GM19023 (cell line): ENCODE results near the gene PRPS1.
"Not testable (repeated sequence)": the region's sequence is repeated elsewhere in the genome, so short reads cannot be mapped to it uniquely, and the experiment has no call there.

Source experiments
- ATAC-seq: cut with Tn5 transposase; IDR thresholded peaks from one replicate; pipeline ENCODE4 v1.9.1; 2021; ENCODE audit warnings: mild to moderate bottlenecking, moderate library complexity; ENCODE audit not compliant: unreplicated experiment

PRPS1 gene

DNA sequence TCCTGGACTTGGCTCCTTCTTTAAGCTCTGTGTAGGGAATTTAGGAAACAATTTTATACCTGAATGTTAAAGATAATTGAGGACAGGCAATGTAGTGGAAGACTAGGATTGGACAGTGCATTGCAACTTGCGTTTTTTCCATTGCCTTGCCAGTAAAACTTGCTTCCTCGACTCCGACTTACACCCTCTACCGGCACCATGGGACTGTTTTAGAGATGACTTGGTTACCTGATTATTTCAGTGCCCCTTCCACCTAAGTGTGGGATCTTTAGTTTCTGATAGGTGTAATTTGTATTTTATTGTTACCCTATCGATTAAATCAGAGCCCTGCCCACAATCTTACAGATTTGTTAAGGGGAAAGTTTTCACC, 1.2 kb downstream of the PRPS1 start:
- ATAC-seq: no peak

DNA sequence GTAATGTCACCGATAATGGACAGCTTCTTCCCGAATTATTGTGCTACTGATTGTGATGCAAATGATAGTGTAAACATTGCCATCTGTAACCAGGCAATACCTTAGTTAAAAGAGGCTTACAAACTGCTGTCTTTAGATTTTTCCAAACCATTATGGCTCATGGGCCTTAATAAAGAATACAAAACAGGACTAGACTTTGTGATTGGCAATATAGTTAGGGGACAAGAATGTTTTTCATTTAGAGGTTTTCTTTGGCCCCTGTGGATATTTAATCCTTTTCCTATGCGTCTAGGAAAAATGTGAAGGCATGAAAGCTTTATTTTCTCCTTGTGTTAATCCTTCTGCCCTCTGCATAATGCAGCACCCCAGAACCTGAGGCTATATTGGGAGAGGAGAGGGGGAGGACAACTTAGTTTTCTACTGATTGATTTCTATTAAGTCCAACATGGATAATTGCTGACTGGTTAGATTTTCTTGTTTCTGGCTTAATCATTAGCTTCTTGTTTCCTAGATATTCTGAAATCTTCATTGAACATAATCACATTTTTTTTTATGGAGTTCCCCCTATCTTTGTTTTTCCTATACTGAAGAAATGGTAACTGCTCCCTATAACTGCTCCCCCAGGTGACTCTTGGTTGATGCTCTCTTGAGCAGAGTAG, 1.9 kb downstream of the PRPS1 start:
- no peak for ATAC-seq

DNA sequence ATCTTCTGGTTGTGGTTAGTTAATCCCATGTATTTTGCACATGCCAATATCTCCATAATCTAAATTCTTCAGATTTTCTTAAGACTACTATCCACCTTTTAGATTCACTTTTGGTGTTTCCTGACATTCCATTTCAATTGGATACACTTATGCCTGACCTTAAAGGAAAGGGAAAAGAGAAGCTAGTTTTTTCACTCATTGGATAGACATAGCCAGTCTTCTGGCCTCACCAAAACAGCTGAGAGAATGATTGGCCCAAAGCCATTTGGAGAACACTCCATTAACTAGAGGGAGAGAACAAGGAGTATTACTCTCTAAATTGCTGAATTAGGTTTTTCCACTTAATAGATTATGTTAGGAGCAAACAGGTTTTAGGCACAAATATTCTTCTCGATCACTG, 4.0 kb downstream of the PRPS1 start:
- no peak for ATAC-seq

DNA sequence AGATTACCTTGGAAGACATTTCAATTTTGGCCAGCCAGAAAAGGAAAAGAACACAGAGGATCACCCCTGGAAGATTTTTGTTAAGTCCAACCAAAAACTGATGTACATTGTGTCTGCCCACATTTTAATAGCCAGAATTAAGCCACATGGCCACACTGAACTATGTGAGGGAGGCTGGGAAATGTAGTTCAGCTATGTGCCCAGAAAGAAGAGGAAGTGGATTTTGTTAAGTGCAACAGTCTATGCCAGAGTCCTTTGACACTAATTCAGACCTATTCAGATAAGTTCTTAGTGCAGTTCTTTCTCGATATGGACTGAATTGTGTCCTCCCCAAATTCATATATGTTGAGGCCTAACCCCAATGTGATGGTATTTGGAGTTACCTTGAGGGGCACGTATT, 18.4 kb downstream of the PRPS1 start:
- ATAC-seq: no peak

DNA sequence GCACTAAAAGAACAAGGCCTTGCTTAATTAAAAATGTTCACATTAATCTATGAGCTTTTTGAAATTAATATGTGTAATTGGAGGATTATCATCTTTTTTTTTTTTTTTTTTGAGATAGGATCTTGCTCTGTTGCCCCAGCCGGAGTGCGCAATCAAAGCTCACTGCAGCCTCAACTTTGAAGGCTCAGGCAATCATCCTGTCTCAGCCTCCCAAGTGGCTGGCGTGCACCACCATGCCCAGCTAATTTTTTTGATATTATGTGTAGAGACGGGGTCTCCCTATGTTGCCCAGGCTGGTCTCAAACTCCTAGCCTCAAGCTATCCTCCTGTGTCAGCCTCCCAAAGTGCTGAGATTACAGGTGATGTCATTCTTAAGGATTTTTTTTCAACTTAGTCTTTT, 20.0 kb downstream of the PRPS1 start:
- no peak for ATAC-seq

DNA sequence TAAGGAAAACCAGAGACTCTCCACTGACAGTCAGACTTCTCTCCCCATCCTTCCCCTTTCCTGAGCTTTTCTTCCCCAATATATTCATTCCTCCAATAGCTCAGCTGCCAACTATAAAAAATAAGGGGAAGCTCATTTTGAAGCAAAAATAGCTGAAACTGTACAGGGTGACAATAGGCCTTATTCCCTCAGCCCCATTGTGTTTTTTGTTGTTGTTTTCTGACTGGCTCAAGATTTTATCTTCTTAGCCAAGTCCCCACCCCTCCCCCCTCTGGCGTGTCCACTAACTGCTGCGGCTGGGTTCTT, 26.2 kb downstream of the PRPS1 start:
- ATAC-seq: no peak

DNA sequence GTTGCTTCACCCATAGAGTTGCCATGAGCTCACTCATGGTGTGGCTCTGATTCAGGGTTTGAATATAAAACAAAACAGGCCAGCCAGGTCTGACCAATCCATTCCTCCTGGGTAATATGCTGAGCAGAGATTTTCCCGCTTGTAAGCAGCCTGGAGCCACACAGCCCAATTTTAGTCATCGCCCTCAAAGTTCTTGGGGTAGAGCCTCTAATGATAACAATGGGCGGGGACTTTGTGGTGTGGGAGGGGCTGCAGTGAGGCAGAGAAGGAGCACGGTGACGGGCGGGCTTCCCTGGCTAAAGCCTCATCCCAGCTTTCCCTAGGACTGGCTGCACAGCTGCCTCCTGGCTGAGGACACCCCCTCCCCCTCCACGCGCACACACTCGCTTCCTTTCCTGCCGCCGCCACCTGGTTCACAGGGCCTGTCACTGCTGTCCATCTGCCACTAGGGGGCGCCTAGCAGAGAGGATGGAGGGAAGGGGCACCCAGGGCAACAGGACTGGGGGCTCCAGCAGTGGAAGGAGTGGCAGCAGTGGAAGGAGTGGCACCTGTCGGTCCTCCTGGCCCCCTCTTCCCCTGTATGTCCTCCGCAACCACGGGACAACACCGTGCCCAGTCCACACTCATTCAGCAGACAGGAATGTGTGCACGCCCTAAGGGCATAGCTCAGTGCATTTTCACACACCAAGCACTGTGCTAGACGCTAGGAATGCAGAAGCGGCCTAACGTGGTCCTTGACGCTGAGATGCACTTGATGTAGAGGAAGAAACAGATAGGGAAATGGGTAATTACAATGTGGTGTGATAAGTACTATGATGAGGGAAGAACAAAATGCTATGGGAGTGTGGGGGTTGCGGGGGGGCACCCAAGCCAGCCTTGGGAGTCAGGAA, 26.8 kb downstream of the PRPS1 start:
- peak; percentile 74 for ATAC-seq

DNA sequence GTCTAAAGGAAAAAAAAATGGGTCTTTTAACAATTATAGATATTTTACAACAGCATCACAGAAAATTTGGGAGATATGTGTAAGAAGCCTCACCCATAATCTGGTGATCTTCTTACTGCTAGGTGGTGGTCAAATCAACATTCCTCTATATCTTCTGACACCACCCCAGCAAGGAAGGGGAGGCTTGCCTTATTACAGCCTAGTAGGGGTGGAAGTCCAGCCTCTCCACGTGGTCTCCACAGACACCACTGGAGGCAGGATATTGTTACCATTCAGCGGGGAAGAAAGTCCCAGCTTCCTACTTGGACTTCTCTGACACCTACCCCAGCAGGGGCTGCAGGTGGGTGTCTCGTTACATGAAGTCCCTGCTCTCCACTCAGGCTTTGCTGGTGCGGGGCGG, 28.7 kb downstream of the PRPS1 start:
- no peak for ATAC-seq

DNA sequence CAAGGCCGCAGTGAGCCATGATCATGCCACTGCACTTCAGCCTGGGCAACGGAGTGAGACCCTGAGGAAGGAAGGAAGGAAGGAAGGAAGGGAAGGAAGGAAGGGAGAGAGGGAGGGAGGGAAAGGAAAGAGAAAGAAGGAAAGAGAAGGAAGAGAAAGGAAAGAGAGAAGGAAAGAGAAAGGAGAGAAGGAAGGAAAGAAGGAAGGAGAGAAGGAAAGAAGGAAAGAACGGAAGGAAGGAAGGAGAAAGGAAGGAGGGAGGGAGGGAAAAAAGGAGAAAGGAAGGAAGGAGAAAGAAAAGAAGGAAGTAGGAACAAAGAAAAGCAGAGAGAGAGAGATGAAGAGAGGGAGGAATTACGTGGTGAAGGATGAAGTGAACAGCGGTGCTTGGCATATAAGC, 30.4 kb downstream of the PRPS1 start:
- ATAC-seq: no peak

DNA sequence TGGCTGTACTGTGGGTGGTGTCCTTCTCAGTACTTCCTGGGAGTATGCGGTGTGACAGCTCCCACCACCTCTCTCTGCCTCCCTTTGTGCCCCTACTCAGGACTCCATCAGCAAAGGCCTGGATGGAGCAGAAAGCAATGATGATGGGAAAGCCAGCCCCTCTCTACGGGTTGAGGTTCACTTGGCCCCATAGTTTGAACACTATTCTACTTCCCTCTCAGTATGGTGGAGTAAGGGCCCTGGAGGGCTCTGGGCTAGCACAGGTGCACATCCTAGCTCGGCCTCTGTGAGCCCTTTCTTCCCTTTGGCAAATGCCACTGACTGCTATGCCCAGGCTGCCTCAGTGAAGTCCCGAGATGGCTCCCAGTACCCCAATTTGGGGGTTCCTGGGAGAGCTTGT, 31.0 kb downstream of the PRPS1 start:
- ATAC-seq: no peak

DNA sequence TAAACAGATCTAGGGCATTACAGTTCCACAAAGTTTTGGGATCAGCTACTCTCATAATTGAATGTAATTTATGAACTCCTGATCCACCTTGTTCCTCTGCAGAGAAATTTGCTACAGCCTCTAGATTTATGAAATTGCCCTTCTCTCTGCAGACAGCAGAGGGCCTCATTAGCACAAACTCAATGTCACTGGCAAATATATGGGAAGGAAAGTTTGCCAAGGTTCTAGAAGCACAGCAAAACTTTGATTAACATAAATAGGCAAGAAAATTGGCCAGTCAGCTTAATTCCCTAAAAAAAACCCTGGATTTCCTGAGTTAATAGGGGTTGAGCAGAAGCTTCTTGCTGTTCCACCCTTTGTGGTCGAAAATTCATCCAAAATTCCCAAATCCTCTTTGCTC, 31.5 kb downstream of the PRPS1 start:
- no peak for ATAC-seq

DNA sequence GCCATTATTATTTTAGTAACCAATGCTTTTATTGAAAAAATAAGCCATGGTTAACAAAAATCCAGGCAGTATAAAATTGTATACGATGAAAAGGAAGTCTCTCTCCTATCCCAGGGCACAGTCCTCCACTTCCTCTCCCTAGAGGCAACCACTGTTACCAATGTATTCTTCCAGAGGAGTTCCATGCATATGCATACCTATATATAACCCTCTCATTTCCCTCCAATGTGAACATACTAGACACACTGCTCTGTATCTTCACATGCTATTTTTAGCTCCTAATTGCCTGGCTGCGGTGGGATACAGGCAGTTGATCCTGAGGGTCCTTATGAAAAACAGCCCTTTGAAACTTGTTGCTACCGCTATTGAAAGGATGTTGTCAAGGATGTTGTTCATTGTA, 33.8 kb downstream of the PRPS1 start:
- ATAC-seq: no peak

DNA sequence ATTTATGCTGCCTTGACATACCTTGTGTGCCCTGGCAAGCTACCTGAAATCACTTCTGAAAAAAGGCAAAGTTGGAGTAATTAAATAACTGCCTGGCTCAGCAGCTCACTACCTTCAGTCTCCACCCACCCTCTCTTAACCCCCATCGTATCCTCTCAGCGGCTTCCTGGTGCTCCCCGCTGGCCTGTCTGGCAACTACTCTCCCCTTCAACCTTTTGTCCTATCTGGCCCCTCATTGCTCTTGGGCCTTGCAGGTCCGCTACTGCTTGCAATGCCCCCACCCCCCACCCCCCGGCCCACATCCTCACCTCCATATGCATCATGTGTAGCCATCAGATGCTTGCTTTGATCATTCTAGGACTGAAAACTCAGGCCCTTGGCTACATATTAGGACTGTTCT, 34.5 kb downstream of the PRPS1 start:
- no peak for ATAC-seq

DNA sequence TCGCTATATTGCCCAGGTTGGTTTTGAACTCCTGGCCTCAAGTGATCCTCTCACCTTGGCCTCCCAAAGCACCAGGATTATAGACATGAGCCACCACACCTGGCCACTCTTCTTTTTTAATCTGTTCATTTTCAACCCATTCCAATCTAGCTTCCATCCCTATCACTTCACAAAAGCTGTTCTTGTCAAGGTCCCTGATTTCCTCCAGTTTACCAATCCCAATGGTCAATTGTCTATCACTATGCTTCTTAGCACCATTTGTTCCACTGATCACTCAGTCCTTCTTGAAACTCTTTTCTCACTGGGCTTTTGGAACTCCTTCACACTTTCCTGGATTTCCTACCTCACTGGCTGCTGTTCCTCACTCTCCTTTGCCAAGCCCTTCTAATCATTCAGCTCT, 38.6 kb downstream of the PRPS1 start:
- no peak for ATAC-seq

DNA sequence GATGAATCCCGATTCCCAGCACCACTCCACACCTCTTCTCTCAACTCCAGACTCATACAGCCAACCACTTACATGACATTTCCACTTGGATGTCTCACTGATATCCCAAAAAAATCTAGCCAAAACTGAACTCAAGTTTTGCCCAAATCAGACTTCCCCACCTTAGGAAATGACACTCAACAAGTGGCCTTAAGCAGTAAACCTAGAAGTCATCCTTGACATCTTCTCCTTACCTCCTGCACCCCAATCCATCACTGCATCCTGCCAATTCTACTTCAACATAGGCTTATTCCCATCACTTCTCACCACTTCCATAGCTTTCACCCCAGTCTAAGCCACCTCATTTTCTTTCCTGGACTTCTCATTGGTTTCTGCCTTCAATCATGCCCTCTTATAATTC, 39.1 kb downstream of the PRPS1 start:
- ATAC-seq: no peak

DNA sequence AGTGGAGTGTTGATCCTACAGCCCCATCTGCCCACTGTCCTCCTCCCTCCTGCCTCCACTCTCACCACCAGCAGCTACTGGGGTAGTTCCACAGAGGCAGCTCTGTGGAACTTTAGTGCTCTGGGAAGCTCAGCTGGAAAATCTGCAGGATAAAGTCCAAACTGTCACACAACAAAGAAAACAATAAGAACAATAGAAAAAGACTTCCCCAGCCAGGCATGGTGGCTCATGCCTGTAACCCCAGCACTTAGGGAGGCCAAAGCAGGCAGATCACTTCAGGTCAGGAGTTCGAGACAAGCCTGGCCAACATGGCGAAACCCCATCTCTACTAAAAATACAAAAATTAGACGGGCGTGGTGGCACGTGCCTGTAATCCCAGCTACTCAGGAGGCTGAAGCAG, 40.4 kb downstream of the PRPS1 start:
- ATAC-seq: not testable (repeated sequence)

DNA sequence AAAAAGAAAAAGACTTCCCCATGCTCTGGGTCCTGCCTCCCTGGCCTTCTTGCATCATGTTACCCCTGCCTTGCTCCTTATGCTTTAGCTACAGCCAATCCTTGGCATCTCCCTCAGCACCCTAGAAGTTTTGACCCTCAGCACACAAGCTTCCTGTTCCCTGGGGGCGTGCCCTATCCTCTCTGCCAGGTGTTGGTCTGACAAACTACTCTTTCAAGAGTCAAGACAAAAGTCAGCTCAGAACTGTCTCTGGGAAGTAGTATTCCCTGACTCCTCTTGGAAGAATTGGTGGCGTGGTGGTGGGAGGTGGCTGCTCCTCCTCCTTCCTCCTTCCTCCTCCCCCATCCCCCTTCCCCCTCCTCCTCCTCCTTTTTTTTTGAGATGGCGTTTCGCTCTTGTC, 41.0 kb downstream of the PRPS1 start:
- no peak for ATAC-seq

DNA sequence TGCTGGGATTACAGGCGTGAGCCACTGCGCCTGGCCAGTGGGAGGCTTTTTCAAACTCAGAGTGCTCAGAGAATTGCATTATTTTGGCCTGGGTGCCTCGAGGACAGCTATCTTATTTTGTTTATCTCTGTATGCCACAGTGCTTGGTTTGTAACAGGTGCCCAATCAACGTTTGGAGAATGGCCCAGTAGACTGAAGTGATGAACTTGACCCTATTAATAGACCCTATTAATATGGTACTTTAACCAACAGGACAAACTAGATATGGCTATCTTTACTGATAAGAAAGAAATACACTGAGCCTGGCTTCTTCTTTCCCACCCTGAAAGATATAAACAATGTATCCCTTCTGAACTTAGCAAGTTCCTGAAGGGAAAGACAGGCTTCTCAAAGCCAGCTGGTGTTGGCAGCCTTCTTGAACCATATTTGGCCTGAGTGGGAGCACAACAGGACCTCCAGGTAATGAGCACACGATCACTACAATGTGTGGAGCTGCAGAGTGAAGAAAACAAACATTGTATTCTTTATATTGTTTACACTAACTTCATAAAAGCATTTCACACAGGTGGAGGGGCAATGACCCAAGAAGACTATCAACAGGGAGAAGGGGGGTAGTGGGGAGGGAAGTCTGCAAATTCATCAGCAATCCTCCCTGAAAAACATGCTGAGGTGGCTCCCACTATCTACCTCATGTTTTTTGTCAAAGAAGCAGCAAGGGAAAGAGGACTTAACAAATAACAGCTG, 41.7 kb downstream of the PRPS1 start:
- ATAC-seq: no peak

DNA sequence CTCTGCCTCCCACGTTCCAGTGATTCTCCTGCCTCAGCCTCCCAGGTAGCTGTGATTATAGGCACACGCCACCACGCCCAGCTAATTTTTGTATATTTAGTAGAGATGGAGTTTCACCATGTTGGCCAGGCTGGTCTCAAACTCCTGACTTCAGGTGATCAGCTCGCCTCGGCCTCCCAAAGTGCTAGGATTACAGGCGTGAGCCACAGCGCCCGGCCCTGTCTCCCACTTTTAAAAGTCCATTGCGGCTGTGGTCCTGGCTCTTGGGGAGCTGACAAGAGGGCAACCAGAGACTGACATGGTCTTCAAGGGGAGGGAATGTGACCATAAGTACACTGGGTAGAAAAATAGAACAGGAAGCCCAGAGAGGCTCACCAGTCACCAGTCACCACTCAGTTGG, 42.9 kb downstream of the PRPS1 start:
- ATAC-seq: not testable (repeated sequence)

DNA sequence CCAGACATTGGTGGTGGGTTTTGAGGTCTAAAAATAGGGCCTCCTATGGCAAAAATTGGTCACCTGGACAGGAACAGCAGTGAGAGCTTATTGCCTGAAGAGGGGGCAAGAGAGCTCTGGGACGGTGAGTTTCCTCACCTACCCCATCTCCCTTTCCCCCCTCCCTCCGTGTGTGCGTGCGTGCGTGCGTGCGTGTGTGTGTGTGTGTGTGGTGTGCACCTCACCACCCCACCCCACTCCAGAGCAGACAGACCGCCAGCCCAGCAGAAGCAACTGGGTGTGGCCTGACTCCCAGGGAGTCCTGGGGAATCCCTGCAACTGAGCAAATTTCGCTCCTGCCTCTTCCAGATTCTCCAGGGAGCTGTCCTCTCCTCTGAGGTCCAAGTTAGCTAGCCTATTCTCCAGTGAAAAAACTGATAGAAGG, 44.7 kb downstream of the PRPS1 start:
- ATAC-seq: peak; percentile 24

DNA sequence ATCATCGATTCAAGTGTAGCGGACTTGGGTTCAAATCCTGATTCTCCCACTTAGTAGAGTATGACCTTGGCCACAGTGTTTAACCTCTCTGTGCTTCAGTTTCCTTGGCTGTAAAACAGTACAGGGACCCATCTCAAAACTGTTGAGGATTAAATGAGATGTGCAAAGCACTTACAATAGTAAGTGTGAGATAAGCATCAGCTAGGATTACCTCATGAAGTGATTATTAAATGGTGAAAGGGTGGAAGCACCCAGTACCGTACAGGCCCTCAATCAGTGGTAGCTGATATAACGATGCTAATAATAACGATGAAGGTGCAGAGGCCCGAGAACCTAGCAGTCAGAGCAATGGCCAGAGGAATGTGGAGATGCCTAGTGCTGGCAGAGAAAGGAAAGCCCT, 45.1 kb downstream of the PRPS1 start:
- no peak for ATAC-seq

DNA sequence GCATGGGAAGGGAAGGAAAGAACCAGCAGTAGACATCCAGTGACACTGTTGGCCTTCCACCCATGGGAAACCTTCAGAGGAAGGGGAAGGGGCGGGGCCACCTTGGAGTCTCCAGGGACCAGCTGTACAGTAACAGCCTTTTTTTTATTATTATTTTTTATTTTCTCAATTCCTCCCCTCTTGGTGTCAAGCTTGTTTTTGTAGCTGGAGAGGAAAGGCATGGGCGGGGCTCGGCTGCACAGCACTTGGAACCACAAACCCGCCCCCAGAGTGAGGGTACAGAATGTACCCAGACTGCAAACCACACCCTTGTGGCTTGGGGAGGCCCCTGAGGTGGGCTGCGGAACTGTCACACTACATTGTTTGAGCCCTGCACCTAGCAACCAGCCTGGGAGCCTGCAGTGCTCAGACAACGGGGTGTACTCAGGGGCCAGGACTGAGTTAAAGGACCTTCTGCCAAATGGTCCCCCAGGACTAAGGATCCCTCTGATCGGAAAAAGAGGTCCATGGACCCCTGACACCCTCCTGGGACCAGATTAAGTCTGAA, 45.7 kb downstream of the PRPS1 start:
- ATAC-seq: peak; percentile 85
